GM18508 (cell line): ENCODE results near the gene TRPM3.

Experiments used
- ATAC-seq: cut with Tn5 transposase; IDR thresholded peaks from one replicate; pipeline ENCODE4 v1.9.1; 2021; ENCODE audit warnings: moderate number of reproducible peaks; ENCODE audit not compliant: insufficient read depth, unreplicated experiment

TRPM3 gene

DNA sequence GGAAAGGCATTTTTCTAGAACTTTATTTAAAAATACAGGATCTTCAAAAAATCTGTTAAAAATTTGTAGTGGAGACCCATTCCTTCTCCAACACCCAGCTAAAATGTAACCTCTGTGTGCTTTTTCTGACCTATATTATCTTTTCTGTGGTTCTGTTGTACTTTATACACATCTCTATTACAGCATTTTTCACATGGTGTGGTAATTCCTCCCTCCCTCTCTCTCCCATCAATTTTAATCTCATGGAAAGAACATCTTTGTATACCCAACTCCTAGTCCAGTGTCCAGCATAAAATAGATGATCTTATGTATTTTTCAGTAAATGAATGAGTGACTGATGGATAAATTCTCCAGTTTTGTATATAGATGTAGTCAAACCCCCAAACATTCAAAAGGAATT lies 523.5 kb downstream of the TRPM3 start:
- ATAC-seq = no peak

DNA sequence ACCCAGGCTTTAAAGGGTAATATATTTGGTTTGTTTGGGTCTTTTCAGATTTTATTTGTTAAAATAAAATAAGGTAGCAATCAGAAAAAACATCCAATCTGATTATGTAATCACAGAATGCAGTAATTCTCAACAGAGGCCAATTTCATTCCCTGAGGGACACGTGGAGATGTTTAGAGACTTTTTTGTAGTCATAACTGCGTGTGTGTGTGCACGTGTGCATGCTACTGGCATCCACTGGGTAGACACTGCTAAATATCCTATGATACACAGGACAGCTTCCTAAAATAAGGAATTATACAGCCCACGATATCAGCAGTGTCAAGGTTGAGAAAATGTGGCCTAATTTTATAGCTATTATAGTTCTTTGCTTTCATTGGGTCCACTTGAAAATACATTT lies 526.2 kb downstream of the TRPM3 start:
- no peak for ATAC-seq

DNA sequence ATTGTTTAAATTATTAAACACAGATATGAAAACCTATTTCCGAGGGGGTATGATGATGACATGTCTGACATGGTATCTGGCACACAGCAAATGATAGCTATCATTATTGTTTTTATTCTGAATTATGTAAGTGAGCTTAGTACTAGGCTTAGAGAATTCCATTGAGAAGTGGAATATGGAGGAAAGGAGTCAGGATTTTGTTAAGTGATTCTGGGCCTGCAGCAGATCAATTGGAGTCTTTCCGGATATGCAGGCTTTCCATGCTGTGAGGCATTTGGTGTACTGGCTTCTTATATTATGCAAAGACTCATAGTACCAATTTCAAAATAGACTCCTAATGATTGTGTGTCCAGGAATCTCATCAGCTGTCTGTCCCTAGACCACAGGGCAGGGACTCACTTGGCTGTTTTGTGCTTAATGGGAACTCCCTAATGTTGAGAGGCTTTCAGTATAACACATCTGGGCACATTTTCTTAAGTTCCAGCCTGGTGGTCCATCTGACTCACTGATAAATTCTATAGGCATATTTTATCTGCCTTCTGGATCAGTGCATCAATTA lies 527.0 kb downstream of the TRPM3 start:
- no peak for ATAC-seq

DNA sequence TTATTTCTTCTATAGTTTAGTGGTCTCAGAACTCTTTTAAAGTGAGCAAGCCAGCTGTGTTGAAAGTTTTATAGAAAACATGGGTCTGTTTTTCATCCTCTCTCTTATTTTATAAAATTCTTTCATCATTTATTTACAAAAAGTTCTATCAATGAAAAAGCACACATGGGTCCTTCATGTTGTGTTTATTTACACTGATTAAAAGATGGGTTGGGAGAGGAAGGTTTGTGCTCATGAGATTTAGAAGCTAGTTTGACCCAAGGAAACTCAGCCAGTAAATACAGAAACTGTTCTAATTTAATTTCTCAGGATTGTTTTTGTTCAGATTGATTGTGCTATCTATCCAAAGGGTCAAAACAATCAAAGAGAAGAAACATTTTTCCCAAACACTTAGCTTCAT lies 528.2 kb downstream of the TRPM3 start:
- ATAC-seq = no peak

DNA sequence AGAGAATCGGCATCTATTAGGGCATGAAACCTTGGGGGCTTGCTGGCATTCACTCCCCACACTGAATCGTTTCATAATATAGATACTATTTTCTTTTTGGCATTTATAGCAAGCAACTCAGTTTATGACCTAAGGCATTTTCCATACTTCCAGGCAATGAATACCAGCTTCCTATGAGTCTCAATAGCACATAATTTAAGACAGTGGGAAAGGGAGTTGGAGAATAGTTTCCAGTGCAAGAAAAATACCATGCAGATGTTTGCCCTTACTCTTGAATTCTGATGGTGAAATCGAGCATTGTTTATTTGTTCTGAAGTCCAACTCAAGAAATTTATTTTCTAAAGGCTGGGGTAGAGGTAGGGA lies 531.1 kb downstream of the TRPM3 start:
- ATAC-seq = no peak

DNA sequence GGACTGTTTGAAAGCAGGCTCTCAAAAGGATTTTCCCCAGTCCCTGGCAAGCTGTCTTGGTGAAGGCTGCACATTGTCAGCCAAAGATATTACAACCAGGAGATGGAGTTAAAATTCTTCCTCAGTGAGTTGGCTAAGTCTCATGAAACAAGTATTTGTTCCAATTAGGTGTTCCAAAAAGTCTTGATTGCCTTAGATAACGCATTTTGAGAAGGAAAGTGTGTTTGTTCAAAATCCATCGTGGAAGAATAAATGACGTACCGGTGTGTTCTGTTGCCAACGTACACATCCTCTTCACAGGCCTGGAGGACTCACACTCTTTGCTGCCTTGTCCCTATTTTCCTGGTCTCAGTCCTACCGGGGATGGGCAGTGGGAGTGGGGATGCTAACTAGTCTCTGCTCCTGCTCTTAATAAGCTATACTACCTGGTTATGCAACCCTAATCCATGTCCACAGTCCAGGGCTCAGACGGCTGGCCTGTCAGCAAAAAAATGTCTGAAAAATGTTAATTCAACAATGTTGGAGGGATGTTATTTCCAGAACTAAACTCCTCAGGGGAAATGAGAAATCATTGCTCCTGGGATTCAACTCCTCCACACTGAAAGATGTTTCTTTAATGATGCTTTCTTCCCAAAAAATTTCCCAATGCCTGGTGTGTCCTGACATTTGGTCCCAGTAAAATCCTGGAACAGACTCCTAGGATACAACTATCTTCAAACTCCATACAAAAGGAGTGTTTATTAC lies 531.7 kb downstream of the TRPM3 start:
- no peak for ATAC-seq

DNA sequence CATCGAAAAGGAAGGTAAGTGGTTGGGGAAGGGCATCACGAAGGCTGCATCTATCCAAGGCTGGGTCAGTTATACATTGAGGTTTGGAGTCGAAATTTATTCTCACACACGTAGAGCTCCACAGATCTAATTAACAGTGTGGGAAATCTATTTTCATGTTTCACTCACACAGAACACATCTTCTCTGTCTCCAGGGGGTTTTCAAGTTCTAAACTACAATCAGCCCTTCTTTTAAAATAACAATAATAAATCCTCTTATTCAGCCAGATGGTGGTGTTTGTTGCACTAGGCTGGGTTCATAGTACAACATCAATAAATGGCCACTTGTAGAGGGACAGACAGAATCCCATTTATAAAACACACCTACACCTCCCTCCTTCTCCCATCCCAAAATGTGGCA lies 532.4 kb downstream of the TRPM3 start:
- ATAC-seq = no peak

DNA sequence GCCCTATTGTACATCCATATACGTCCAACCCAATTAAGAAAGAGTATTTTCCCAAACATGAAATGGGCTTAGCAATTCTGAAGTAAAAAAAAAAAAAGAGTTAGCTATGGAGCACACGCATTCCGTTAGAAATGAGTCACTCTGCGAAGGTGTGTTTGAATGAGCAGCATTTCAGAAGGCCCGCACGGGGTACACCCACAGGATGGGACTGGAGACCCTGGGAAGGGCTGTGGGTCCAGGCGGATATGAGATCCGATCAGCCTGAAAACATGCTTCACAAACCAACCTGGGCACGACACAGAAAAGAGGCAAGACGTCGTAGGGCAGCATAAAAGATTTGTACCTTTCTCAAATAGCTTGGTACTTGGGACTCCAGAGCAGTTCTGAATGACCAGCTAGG lies 533.0 kb downstream of the TRPM3 start:
- ATAC-seq = no peak

DNA sequence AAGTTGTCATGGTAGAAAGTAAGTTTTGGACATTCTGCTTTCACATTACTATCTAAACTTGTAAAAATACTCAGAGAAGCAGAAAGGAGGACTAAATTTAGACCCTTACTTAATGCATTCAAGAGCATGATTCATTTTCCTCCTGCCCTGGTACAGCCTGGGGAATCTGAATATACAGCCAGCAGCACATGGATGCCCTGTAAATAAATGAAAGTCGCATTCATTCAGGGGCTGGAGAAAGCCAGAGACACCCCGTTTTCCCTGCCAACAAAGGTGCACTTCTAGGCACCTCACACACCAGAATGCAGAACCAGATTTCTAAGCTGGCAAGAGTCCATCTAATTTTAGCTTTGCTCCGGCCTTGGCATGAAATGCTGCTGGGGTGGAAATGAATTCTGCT lies 534.2 kb downstream of the TRPM3 start:
- ATAC-seq = no peak

DNA sequence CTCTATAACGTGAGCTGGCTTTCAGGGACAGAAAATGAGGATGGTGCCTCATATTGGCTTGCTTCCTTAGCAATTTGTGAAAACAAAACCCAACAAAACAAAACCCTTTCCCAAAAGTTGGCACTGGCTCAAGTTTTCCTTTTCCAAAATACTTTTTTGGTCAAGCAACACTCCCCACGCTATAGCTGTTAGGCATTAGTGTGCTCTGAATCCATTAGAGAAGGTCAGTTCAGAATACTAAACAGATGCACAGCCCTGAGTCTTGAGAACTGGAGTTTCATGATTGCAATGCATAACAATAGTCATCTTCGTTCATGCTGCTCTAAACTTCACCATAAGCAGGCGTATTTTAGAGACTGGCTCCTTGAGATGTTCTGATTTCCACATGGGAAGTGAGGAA lies 534.9 kb downstream of the TRPM3 start:
- no peak for ATAC-seq

DNA sequence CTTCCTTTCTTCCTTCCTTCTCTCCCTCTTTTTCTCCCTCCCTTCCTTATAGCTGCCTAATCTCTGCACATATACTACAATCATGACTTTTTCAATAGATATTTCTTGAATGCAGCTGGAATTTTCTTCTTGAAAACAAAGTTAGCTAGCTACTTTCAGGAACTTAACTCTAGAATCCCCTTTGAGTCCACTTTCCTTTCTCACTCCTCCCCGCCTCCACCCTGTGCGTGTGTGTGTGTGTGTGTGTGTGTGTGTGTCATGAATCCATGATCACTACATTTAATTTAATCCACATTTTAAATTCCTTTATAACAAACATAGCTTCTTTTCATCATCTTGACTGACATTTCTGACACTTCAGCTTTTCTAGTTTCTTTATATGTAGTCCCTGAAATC lies 539.5 kb downstream of the TRPM3 start:
- ATAC-seq = no peak

DNA sequence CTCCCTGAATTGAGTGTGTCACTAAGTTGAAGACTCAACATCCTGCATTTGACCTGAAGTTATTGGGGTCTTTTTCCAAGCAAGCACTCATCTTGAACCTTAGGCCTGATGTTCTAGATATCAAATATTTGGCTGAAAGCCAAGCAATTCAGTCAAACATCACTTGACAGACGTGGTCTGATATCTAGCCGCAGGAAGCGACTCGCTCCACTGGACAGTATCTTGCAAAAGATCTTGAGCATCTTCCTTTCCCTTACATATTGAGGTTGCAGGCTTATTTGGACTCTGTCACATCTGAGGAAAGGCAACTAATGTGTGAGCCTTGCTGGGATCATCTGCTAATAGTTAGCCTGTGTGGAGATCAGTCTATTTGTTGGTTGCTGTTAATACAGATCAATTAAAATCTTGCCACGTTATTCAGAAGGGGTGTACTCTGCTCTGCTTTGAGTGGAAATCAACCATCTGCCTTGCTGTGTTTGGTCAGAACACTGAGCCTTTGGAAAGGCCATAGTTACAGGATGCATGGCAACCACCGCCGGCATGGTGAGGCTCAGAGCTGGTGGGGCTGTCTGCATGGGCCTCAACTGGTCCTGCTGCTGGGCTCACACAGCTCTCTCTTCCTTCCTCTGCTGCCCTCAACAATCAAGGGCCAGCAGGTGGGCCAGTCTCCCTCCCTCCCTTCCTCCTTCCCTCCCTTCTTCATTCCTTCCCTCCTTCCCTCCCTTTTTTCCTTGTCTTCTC lies 540.0 kb downstream of the TRPM3 start:
- no peak for ATAC-seq

DNA sequence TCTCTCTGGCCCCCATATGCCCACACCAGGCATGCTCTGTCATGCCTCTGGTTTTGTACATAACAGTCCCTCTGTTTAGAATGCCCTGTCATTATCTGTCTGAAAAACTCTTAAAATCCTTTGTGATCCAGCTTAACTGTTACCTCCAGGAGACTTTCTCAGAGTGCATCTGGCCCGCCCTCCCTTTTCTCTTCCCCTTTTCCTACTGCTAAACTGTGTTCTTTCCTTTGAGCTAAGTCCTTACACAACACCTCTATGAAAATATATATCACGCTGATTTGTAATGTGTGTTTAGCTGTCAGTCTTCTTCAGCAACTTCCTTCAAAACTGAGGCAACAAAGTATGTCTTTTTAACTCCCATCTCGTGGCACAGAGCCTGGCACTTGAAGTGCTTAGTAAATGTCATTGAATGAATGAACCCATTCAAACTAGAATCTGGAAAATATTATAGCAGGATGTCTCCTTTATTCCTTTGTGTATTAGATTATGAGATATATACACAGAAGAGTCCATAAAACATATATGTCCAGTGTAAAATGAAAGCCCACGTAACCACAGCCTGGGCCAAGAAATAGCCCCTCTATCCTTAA lies 540.7 kb downstream of the TRPM3 start:
- no peak for ATAC-seq

DNA sequence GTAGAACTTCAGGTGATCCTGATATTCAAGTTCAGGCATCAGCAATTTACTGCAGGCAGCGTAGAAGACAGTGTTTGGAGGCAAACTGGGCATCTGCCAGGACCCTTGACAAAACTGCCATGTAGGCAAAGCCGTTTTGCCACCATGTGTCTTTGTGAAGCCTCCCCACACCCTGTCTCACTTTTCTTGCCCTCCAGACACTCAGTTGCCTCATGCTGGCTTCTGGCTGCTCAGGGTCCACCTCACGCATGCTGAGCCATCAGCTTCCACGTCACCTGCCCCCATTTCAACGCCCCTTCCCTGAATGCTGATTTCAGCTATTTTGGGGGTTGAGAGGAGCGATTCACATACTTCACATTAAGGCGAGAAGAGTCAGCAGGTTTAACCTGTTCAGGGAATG lies 541.7 kb downstream of the TRPM3 start:
- ATAC-seq = no peak

DNA sequence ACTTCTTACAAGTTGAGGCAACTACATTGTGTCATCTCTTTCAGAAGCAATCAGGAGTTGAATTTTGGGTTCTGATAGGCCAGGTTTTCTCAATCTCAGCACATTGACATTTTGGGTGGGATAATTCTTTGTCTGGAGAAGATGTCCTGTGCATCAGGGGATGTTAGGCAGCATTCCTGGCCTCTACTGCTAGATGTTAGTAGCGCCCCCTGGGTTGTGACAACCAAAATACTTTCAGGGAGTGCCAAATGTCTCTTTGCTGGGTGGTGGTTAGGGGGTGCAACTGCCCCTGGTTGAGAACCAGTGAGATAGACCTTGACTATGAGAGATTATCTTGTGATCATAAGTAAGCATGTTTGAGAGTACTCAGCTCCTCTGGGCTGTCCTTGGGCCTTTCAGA lies 542.7 kb downstream of the TRPM3 start:
- ATAC-seq = no peak

DNA sequence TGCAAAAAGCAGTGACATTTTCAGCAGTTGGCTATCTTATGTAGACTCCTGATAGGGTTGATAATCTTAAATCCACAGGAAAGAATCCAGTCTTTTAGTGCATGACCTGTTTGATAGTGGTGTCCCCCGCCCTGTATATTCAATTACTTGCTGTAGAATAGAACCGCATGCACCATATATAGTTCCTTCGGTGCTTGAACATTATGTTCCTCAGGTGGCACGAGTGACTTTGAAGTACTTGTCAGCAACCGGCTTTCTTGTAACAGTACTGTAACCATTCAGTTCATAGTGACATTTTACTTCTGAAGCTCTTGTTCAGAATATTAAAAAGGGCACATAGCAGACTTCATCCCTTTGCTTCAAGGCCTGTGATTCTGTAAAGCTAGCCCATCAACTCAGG lies 543.8 kb downstream of the TRPM3 start:
- no peak for ATAC-seq

DNA sequence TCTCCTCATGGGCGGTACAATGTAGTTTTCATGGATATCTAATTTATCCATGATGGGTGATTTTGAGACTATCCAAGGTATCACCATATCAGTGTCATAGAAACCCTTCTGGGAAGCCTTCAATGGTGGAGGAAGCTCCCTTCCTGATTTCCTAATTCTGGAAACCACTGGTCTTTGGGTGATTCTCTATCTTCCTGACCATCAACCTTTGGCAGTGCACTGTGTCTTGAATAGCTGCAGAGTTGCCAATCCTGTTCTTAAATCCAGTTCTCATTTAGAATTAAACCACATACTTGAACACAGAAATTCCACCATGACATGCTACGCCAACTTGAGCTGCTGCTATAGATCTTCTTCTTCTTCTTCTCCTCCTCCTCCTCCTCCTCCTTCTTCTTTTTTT lies 545.3 kb downstream of the TRPM3 start:
- no peak for ATAC-seq

DNA sequence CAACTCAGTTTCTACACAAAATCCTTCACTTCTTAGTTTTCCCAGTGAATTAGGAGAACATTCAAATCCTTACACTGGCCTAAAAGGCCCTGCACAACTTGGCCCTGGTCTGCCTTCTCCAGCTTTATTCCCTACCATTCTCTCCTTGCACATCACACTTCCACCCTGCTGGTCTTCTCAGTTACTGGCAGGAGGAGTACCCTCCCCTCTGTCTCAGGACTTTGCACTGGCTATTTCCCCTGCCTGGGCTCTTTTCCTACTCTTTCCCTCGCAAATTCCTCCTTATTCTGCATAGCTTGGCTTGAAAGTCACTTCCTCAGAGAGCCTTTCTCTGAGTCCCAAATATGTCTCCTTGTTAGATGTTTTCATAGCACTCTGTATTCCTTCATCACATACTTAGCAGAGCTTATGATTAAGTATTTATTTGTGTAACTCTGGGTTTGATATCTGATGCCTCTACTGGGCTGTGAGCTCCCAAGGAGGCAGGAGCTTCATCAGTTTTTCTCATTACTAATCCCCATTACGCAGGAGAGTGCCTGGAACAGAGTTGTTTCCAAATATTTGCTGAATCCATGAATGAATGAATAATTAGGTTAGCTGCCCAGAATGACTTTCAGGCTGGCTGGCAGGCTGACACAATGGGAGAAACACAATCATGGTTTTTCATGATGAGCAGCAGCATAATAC lies 547.1 kb downstream of the TRPM3 start:
- ATAC-seq = no peak

DNA sequence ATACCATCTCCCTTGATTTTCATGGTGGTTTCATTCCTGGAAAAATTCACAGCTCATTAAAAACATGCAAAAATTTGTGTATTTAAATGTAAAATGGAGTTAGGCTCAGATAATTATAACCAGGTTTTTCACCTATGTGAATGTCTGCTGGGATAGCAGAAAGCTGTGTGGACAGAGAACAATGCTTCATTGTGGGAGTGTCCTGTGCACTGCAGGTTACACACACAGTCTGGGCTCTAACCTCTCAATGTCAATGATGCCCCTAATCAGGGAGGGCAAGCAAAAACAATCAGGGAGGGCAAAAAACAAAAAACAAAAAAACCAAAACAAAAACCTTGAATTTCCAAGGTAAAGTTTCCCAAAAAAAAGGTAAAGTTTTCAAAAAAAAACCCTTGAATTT lies 548.1 kb downstream of the TRPM3 start:
- no peak for ATAC-seq

DNA sequence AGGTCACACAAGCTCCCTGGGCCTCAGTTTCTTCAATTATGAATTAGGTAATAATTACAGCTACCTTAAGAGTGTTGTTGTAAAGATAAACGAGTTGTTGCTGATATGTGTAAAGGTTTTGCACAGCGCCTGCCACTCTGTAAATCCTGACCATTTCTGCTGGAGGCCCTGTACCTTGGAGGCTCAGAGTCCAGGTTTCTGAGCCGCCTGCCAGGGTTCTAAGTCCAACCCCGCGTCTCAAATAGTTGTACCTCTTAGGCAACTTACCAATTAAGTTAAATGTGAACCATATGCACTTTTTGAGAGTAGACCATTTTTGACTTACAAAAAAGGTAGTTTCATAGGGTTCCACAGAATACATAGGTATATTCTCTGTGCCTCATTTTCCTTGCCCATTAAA lies 550.2 kb downstream of the TRPM3 start:
- ATAC-seq = no peak

DNA sequence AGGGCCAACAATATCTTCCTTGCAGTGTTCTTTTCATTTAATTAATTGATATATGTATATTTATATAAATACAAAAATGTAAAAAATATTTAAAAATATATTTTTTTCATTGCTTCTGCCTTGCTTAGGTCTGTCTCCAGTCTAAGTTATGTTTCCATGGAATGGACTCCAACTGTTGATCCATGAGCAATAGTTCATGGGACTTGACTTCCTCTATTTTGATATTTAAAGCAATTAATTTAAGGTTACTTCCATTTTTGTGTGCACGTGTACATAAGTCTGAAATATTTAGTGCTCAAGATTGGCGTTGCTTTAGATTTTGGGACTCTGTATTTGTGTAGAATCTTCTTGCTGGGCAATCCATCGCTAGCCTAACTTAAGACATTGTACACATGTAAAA lies 551.6 kb downstream of the TRPM3 start:
- no peak for ATAC-seq
